Spleen (tissue), 11 donors: ENCODE measurements around the gene FIS1. TPM values are rescaled to one million over a fixed set of nuclear protein-coding genes. Genes with fewer than 3 reads are reported as not detected.

Experiments used
- DNase-seq: peaks from one replicate; pipeline ENCODE4 v3.0.0-alpha.2; 2020
- H3K27ac ChIP-seq, 8 donors: fragments of 200-600 bp; sonication (generic) in 7 of 8; 1 replicate in 4 of 8; 2 replicates in 4 of 8; pipeline versions ENCODE4 v1.5.0 to v1.8.0; 2016 to 2021; ENCODE audit warnings: inconsistent platforms in 4 of 8, mild to moderate bottlenecking in 4 of 8, moderate library complexity in 1 of 8
- H3K27me3 ChIP-seq, 7 donors: fragments of 200-600 bp; sonication (generic) in 6 of 7; replicated peaks in 1 of 7; 1 replicate in 4 of 7; 2 replicates in 3 of 7; pipeline versions ENCODE4 v1.5.0 to v1.8.0; 2016 to 2021; ENCODE audit warnings: inconsistent platforms in 3 of 7, mild to moderate bottlenecking in 1 of 7
- H3K36me3 ChIP-seq, 6 donors: fragments of 200-600 bp; sonication (generic) in 5 of 6; 1 replicate in 4 of 6; 2 replicates in 2 of 6; pipeline versions ENCODE4 v1.5.0 to v1.8.0; 2016 to 2021; ENCODE audit warnings: inconsistent platforms in 2 of 6
- H3K4me1 ChIP-seq, 6 donors: fragments of 200-600 bp; sonication (generic) in 5 of 6; 1 replicate in 3 of 6; 2 replicates in 3 of 6; pipeline versions ENCODE4 v1.5.0 to v1.8.0; 2016 to 2021; ENCODE audit warnings: inconsistent platforms in 3 of 6
- H3K4me3 ChIP-seq, 8 donors: fragments of 200-600 bp; sonication (generic) in 7 of 8; 1 replicate in 4 of 8; 2 replicates in 4 of 8; pipeline versions ENCODE4 v1.5.0 to v1.8.0; 2016 to 2021; ENCODE audit warnings: inconsistent platforms in 4 of 8, mild to moderate bottlenecking in 4 of 8, moderate library complexity in 2 of 8
- H3K9me3 ChIP-seq, 8 donors: fragments of 200-600 bp; sonication (generic) in 7 of 8; 1 replicate in 4 of 8; 2 replicates in 4 of 8; pipeline versions ENCODE4 v1.5.0 to v1.8.0; 2016 to 2021; ENCODE audit warnings: inconsistent platforms in 4 of 8
- POLR2A ChIP-seq, 3 donors: fragments of 450-650 bp; IDR thresholded peaks; one replicate each; pipeline ENCODE4 v1.5.1; 2017; ENCODE audit warnings: antibody characterized with exemption in 3 of 3, mild to moderate bottlenecking in 1 of 3
- POLR2AphosphoS5 ChIP-seq, 3 donors: sonication (generic); formaldehyde crosslinking; IDR thresholded peaks; one replicate each; pipeline ENCODE4 v1.5.1; 2017; ENCODE audit warnings: antibody characterized with exemption in 3 of 3
- WGBS, 5 donors: extraction: QIAGEN DNeasy Blood & Tissue Kit in 3 of 5; methylation state at CpG; one replicate each; pipeline versions ENCODE4 v1.1.5 to v1.1.7; 2013 to 2018; 5-methylcytosine and 5-hydroxymethylcytosine counted together
- intact Hi-C: fragments of 100-400 bp; cut with DNase I; formaldehyde crosslinking; loops from one replicate; pipeline ENCODE4 v1.15.0; 2023; ENCODE audit warnings: low total_unique reads
- polyA plus RNA-seq, 3 donors: library from polyadenylated mRNA; stranded (reverse); fragments of 200-250 nt; gene quantifications; one replicate each; pipeline ENCODE4 v1.2.1, GENCODE V29; 2013
- total RNA-seq, 7 donors: library from RNA; depleted of rRNA in 3 of 7; stranded (reverse); fragments of >200 nt in 3 of 7; fragmentation: NEBNext Ultra II Directional in 4 of 7; extraction: Animal tissue kit (Norgen Biotek cat#: 25700) in 4 of 7; gene quantifications; one replicate each; pipeline versions ENCODE4 v1.1.0 to v1.2.1, GENCODE V29; 2016 to 2021
- TF ChIP-seq, protein P1 (sequence below), 11 experiments: fragments of 200-600 bp in 7 of 11; fragments of 450-650 bp in 4 of 11; sonication (generic) in 4 of 11; IDR thresholded peaks in 8 of 11; conservative IDR thresholded peaks in 3 of 11; 1 replicate in 7 of 11; 2 replicates in 4 of 11; pipeline versions ENCODE4 v1.4.0 to v1.8.0; 2016 to 2021; ENCODE audit warnings: antibody characterized with exemption in 11 of 11, inconsistent platforms in 4 of 11, mild to moderate bottlenecking in 1 of 11
- donor health status: healthy with polysubstance abuse.
- donor health status: DM: no; HTN: no; CAD: no; lungs with moderate emphysema.
- donor health status: DM: no; HTN: no; CAD: no.
- donor health status: Bipolar disorder and iron deficiency.
- donor health status: healthy.
- donor health status: DM: no; HTN: no; CAD: no.
- donor health status: DM: yes; HTN: yes; CAD: no.

The FIS1 gene
- total and polyA plus RNA-seq, 10 donors, result 130 to 250 (median 179) TPM

DNA sequence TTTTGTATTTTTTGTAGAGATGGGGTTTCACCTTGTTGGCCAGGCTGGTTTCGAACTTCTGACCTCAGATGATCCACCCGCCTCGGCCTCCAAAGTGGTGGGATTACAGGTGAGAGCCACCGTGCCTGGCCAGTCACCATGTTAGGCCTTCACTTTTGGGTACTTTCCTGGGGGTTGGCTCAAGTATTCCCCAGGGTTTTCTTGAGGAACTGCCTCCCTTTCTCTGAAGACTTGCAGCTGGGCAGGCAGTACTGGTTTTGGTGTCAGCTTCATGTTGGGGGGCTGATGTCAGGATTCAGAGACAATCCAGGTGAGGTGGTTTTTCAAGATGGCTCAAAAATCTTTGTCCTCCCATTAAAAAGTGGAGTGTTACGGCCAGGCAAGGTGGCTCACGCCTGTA is 19.2 kb downstream of the FIS1 start:
- Histone ChIP-seq H3K36me3 (peaks cover 8 to 98% (median 48%) of the 10 kb centered on the region in 6 donors), H3K4me1 (peaks cover 0 to 26% (median 6%) of the 10 kb centered on the region in 6 donors), H3K27ac (no peak overlapping the region), H3K9me3 (no peaks in the 10 kb centered on the region), H3K27me3 (no peaks in the 10 kb centered on the region), H3K4me3 (no peak overlapping the region)
- WGBS, 5 donors, result 91 to 97% (median 95%) methylated on average over 6 of the region's 6 CpGs
- intact Hi-C loops, result no loop called here
- TF ChIP-seq POLR2AphosphoS5 (IDR thresholded peaks at IDR 0.05) (no peak), POLR2A (IDR thresholded peaks at IDR 0.05) (no peak)
- TF ChIP-seq, protein P1, sequence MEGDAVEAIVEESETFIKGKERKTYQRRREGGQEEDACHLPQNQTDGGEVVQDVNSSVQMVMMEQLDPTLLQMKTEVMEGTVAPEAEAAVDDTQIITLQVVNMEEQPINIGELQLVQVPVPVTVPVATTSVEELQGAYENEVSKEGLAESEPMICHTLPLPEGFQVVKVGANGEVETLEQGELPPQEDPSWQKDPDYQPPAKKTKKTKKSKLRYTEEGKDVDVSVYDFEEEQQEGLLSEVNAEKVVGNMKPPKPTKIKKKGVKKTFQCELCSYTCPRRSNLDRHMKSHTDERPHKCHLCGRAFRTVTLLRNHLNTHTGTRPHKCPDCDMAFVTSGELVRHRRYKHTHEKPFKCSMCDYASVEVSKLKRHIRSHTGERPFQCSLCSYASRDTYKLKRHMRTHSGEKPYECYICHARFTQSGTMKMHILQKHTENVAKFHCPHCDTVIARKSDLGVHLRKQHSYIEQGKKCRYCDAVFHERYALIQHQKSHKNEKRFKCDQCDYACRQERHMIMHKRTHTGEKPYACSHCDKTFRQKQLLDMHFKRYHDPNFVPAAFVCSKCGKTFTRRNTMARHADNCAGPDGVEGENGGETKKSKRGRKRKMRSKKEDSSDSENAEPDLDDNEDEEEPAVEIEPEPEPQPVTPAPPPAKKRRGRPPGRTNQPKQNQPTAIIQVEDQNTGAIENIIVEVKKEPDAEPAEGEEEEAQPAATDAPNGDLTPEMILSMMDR (IDR thresholded peaks at IDR 0.05 in 8 of 11, conservative IDR thresholded peaks at IDR 0.05 in 3 of 11), result no peak
- DNase-seq, result no peak

- peaks cover 8 to 79% (median 47%) of the 10 kb centered on the region in 6 donors for H3K36me3 ChIP-seq
- DNase-seq, result no peak
Measured at GRCh38 chr7:101223528-101223927, 21.4 kb downstream of the FIS1 start.

GRCh38 chr7:101222275-101222830 is 22.5 kb downstream of the FIS1 start:
- no peak overlapping the region for H3K27ac ChIP-seq
- intact Hi-C loops, result no loop called here
- peaks cover 15 to 47% (median 28%) of the 10 kb centered on the region in 6 donors for H3K4me1 ChIP-seq
- no peak for DNase-seq
- TF ChIP-seq POLR2A (IDR thresholded peaks at IDR 0.05), result no peak
- H3K27me3 ChIP-seq, result no peaks in the 10 kb centered on the region
- no peaks in the 10 kb centered on the region for H3K9me3 ChIP-seq
- WGBS, 5 donors, result 91 to 96% (median 93%) methylated on average over 26 to 27 of the region's 27 CpGs
- no peak overlapping the region for H3K4me3 ChIP-seq
- peaks cover 8 to 68% (median 41%) of the 10 kb centered on the region in 6 donors for H3K36me3 ChIP-seq

More at GRCh38 chr7:101223528-101223927, 21.4 kb downstream of the FIS1 start:
- TF ChIP-seq, protein P1 (IDR thresholded peaks at IDR 0.05 in 8 of 11, conservative IDR thresholded peaks at IDR 0.05 in 3 of 11), result no peak
- TF ChIP-seq POLR2AphosphoS5 (IDR thresholded peaks at IDR 0.05), result peak in 1 of 3 donors; percentile 23
- H3K9me3 ChIP-seq, result no peaks in the 10 kb centered on the region
- no peak overlapping the region for H3K27ac ChIP-seq
- 92 to 98% (median 98%) methylated on average over 15 of the region's 15 CpGs for WGBS, 5 donors
- H3K27me3 ChIP-seq, result no peaks in the 10 kb centered on the region
- no peak overlapping the region for H3K4me3 ChIP-seq
- intact Hi-C loops, result no loop called here
- H3K4me1 ChIP-seq, result peaks cover 12 to 43% (median 26%) of the 10 kb centered on the region in 6 donors

GRCh38 chr7:101220295-101220694 is 24.6 kb downstream of the FIS1 start:
- no peak for TF ChIP-seq POLR2A (IDR thresholded peaks at IDR 0.05)
- DNase-seq, result no peak
- Histone ChIP-seq H3K4me3 (no peak overlapping the region), H3K27me3 (no peaks in the 10 kb centered on the region), H3K9me3 (no peaks in the 10 kb centered on the region), H3K27ac (no peak overlapping the region), H3K4me1 (peaks cover 20 to 67% (median 45%) of the 10 kb centered on the region in 6 donors), H3K36me3 (peaks cover 8 to 55% (median 29%) of the 10 kb centered on the region in 6 donors)
- intact Hi-C loops, result no loop called here
- 66 to 90% (median 75%) methylated on average over 5 of the region's 5 CpGs for WGBS, 5 donors

- WGBS, 5 donors, result 9 to 12% (median 10%) methylated on average over 22 to 26 of the region's 26 CpGs
- H3K27ac ChIP-seq, result peak overlapping the region; percentile 66 to 97 (median 94)
Measured at GRCh38 chr7:101218236-101219125, 26.4 kb downstream of the FIS1 start.

More at GRCh38 chr7:101218236-101219125, 26.4 kb downstream of the FIS1 start:
- intact Hi-C loops, result no loop called here
- peak overlapping the region; percentile 65 to 92 (median 88) for H3K4me3 ChIP-seq
- no peak for DNase-seq
- H3K4me1 ChIP-seq, result peaks cover 20 to 76% (median 48%) of the 10 kb centered on the region in 6 donors
- H3K9me3 ChIP-seq, result no peaks in the 10 kb centered on the region
- TF ChIP-seq, protein P1 (IDR thresholded peaks at IDR 0.05 in 8 of 11, conservative IDR thresholded peaks at IDR 0.05 in 3 of 11), result no peak
- TF ChIP-seq POLR2A (IDR thresholded peaks at IDR 0.05) (no peak), POLR2AphosphoS5 (IDR thresholded peaks at IDR 0.05) (no peak)
- H3K36me3 ChIP-seq, result peaks cover 0 to 55% (median 27%) of the 10 kb centered on the region in 6 donors
- no peaks in the 10 kb centered on the region for H3K27me3 ChIP-seq
